Transverse colon (tissue), 4 donors: Measurements from ENCODE around the gene DPP9. TPM values are rescaled to one million over a fixed set of nuclear protein-coding genes. Genes with fewer than 3 reads are reported as not detected.

Experiments
- DNase-seq: peaks from one replicate; pipeline ENCODE4 v3.0.0-alpha.2; 2019
- H3K27ac ChIP-seq, 4 donors: fragments of 200-600 bp; sonication (generic); 2 replicates each; pipeline ENCODE4 v1.5.1; 2016 to 2018; ENCODE audit warnings: inconsistent platforms in 4 of 4
- H3K27me3 ChIP-seq: fragments of 200-600 bp; sonication (generic); 2 replicates; pipeline ENCODE4 v1.5.1; 2017; ENCODE audit warnings: inconsistent platforms
- H3K36me3 ChIP-seq, 4 donors: fragments of 200-600 bp; sonication (generic); 2 replicates each; pipeline ENCODE4 v1.5.1; 2017 to 2019; ENCODE audit warnings: inconsistent platforms in 4 of 4
- H3K4me1 ChIP-seq, 4 donors: fragments of 200-600 bp; sonication (generic); 2 replicates each; pipeline ENCODE4 v1.5.1; 2017 to 2020; ENCODE audit warnings: inconsistent platforms in 4 of 4
- H3K4me3 ChIP-seq, 4 donors: fragments of 200-600 bp; sonication (generic); 1 replicate in 1 of 4; 2 replicates in 3 of 4; pipeline versions ENCODE4 v1.5.1 to v1.6.1; 2017 to 2019; ENCODE audit warnings: inconsistent platforms in 4 of 4
- H3K9me3 ChIP-seq, 2 donors: fragments of 200-600 bp; sonication (generic); 2 replicates each; pipeline ENCODE4 v1.5.1; 2017 to 2019; ENCODE audit warnings: inconsistent platforms in 2 of 2
- EP300 ChIP-seq: sonication (generic); formaldehyde crosslinking; IDR thresholded peaks from one replicate; pipeline ENCODE4 v1.6.1; 2017; ENCODE audit warnings: antibody characterized with exemption, low read depth
- POLR2A ChIP-seq: fragments of 450-650 bp; IDR thresholded peaks from one replicate; pipeline ENCODE4 v1.6.1; 2016; ENCODE audit warnings: antibody characterized with exemption, mild to moderate bottlenecking, moderate library complexity
- POLR2AphosphoS5 ChIP-seq, 3 donors: sonication (generic); formaldehyde crosslinking; IDR thresholded peaks; one replicate each; pipeline ENCODE4 v1.6.1; 2016; ENCODE audit warnings: antibody characterized with exemption in 3 of 3
- WGBS, 2 donors: methylation state at CpG; one replicate each; pipeline ENCODE4 v1.1.5; 2018; ENCODE audit warnings: low coverage in 1 of 2; 5-methylcytosine and 5-hydroxymethylcytosine counted together
- in situ Hi-C, 4 donors: fragments of 200-750 bp; cut with MboI; loops; one replicate each; pipeline versions ENCODE4 v1.15.0 to v1.15.1; 2017; ENCODE audit warnings: low sequenced_read_pairs in 3 of 4, low pct_ligation_motif_present in 1 of 4, low pct_unique_long_range_greater_than_20kb in 1 of 4
- intact Hi-C: fragments of 100-400 bp; cut with DNase I; formaldehyde crosslinking; loops from one replicate; pipeline ENCODE4 v1.15.1; 2023; ENCODE audit warnings: low total_unique reads
- total RNA-seq, 4 donors: library from RNA; depleted of rRNA; stranded (reverse); fragments of >200 nt; gene quantifications; one replicate each; pipeline ENCODE4 v1.1.0, GENCODE V29; 2016
- TF ChIP-seq, protein P1 (sequence below), 5 experiments: fragments of 200-600 bp in 3 of 5; fragments of 450-650 bp in 2 of 5; sonication (generic) in 3 of 5; IDR thresholded peaks; 1 replicate in 2 of 5; 2 replicates in 3 of 5; pipeline ENCODE4 v1.5.1; 2016 to 2017; ENCODE audit warnings: antibody characterized with exemption in 5 of 5, inconsistent platforms in 3 of 5, mild to moderate bottlenecking in 2 of 5, moderate library complexity in 1 of 5

The DPP9 gene
- total RNA-seq, 4 donors from 2014 or later, result 74.1 to 320 (median 103) TPM

DNA sequence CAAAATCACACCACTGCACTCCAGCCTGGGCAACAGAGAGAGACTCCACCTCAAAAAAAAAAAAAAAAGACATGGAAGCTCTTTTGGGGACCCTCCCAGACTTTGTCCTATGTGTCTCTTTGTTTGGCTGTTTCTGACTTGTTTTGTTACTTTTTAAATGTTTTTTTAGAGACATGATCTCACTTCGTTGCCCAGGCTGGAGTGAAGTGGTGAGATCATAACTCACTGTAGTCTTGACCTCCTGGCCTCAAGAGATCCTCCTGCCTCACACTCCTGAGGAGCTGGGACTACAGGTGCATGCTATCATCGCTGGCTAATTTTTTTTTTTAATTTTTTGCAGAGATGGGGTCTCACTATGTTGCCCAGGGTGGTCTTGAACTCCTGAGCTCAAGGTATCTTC, 16.4 kb upstream of the DPP9 start:
- Histone ChIP-seq H3K4me3 (no peak overlapping the region), H3K4me1 (peaks cover 0 to 8% (median 4%) of the 10 kb centered on the region in 4 donors), H3K36me3 (no peaks in the 10 kb centered on the region), H3K9me3 (no peaks in the 10 kb centered on the region), H3K27me3 (peaks cover 27% of the 10 kb centered on the region), H3K27ac (no peak overlapping the region)
- in situ Hi-C loops (no loop called here), intact Hi-C loops (no loop called here)
- TF ChIP-seq POLR2AphosphoS5 (IDR thresholded peaks at IDR 0.05), result no peak
- no peak for TF ChIP-seq POLR2A
- TF ChIP-seq, protein P1, sequence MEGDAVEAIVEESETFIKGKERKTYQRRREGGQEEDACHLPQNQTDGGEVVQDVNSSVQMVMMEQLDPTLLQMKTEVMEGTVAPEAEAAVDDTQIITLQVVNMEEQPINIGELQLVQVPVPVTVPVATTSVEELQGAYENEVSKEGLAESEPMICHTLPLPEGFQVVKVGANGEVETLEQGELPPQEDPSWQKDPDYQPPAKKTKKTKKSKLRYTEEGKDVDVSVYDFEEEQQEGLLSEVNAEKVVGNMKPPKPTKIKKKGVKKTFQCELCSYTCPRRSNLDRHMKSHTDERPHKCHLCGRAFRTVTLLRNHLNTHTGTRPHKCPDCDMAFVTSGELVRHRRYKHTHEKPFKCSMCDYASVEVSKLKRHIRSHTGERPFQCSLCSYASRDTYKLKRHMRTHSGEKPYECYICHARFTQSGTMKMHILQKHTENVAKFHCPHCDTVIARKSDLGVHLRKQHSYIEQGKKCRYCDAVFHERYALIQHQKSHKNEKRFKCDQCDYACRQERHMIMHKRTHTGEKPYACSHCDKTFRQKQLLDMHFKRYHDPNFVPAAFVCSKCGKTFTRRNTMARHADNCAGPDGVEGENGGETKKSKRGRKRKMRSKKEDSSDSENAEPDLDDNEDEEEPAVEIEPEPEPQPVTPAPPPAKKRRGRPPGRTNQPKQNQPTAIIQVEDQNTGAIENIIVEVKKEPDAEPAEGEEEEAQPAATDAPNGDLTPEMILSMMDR (IDR thresholded peaks at IDR 0.05), result no peak
- DNase-seq, result no peak
- 48 to 57% methylated on average over 1 to 2 of the region's 2 CpGs for WGBS, 2 donors

DNA sequence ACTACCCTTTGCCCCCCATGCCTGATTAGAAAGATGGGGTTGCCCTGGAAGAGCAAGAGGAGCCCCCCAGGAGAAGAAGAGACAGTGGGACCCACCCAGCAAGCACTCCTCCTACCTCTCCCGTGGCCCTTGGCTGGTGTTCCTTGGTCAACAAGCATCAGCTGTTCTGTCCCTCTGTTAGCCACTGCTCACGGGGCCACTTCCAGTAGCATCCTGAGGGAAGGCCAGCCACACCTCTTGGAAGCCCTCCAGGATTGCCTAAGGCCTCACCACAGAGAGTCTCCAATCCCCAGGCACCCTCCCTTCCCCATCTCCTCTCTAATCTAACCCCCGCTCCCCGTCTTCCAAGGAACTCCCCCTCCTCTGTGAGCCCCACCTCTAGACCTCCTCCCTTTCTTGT, 15.1 kb upstream of the DPP9 start:
- no peaks in the 10 kb centered on the region for H3K9me3 ChIP-seq
- WGBS, 2 donors, result 0 to 32% methylated on average over 1 to 4 of the region's 4 CpGs
- H3K36me3 ChIP-seq, result no peaks in the 10 kb centered on the region
- no peak overlapping the region for H3K27ac ChIP-seq
- H3K4me3 ChIP-seq, result no peak overlapping the region
- in situ Hi-C loops, result loop anchor here in 1 of 4 donors (10.0 kb wide), 1 partner anchor 46 kb away; no protein-coding TSS in a partner anchor
- peaks cover 38% of the 10 kb centered on the region for H3K27me3 ChIP-seq
- intact Hi-C loops, result no loop called here
- DNase-seq, result no peak
- H3K4me1 ChIP-seq, result no peaks in the 10 kb centered on the region
- TF ChIP-seq EP300 (no peak), POLR2AphosphoS5 (IDR thresholded peaks at IDR 0.05) (no peak), POLR2A (no peak)
- TF ChIP-seq, protein P1 (IDR thresholded peaks at IDR 0.05), result no peak

GRCh38 chr19:4737955-4738600, 14.4 kb upstream of the DPP9 start:
- no peaks in the 10 kb centered on the region for H3K4me1 ChIP-seq
- no peak overlapping the region for H3K4me3 ChIP-seq
- no peak overlapping the region for H3K27ac ChIP-seq
- no peak for DNase-seq
- H3K9me3 ChIP-seq, result no peaks in the 10 kb centered on the region
- no peak for TF ChIP-seq POLR2A
- TF ChIP-seq, protein P1 (IDR thresholded peaks at IDR 0.05), result no peak
- TF ChIP-seq POLR2AphosphoS5 (IDR thresholded peaks at IDR 0.05), result no peak
- TF ChIP-seq EP300, result no peak
- peaks cover 38% of the 10 kb centered on the region for H3K27me3 ChIP-seq
- in situ Hi-C loops (loop anchor here in 1 of 4 donors (10.0 kb wide), 1 partner anchor 47 kb away; no protein-coding TSS in a partner anchor), intact Hi-C loops (no loop called here)
- no peaks in the 10 kb centered on the region for H3K36me3 ChIP-seq
- WGBS, 2 donors, result 18% methylated on average over 11 of the region's 11 CpGs; no CpG with 5 or more reads in 1 of the 2 donors

DNA sequence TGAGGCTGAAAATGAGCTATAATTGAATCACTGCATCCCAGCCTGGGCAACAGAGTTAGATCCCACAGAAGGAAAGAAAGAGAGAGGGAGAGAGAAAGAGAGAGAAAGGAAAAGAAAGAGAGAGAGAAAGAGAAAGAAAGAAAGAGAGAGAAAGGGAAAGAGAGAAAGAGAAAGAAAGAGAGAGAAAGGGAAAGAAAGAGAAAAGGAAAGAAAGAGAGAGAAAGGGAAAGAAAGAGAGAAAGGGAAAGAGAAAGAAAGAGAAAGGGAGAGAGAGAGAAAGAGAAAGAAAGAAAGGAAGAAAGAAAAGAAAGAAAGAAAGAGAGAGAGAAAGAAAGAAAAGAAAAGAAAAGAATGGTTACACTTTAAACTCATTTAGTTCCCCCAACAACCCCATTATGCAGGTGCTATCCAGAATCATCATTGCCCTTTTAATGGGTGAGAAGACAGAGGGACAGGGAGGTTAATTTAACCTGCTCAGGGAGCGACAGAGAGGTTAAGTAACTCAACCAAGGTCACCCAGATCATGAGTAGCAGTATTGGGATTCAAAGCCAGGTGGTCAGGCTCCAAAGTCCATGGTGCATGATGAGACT, 10.2 kb upstream of the DPP9 start:
- DNase-seq, result no peak
- WGBS, 2 donors, result 17 to 22% methylated on average over 1 of the region's 1 CpG
- Histone ChIP-seq H3K36me3 (no peaks in the 10 kb centered on the region), H3K4me3 (no peak overlapping the region), H3K27me3 (peaks cover 34% of the 10 kb centered on the region), H3K27ac (no peak overlapping the region), H3K4me1 (peaks cover 0 to 6% (median 2%) of the 10 kb centered on the region in 4 donors), H3K9me3 (no peaks in the 10 kb centered on the region)
- intact Hi-C loops (no loop called here), in situ Hi-C loops (loop anchor here in 3 of 4 donors (5.0 to 10.0 kb wide), 2 partner anchors 51 to 53 kb away; no protein-coding TSS in a partner anchor)
- no peak for TF ChIP-seq POLR2AphosphoS5 (IDR thresholded peaks at IDR 0.05)
- no peak for TF ChIP-seq EP300
- TF ChIP-seq POLR2A, result no peak
- TF ChIP-seq, protein P1 (IDR thresholded peaks at IDR 0.05), result no peak
